Aorta (tissue), 5 donors: ENCODE measurements around the gene TMPRSS2. TPM values are rescaled to one million over a fixed set of nuclear protein-coding genes. Genes with fewer than 3 reads are reported as not detected.

ENCODE experiments used
- ATAC-seq: fragments of 200-7000 bp; cut with Tn5 transposase; one replicate; pipeline ENCODE4 v1.9.1; 2022; ENCODE audit warnings: moderate library complexity; ENCODE audit not compliant: low FRiP score
- DNase-seq, 2 donors: peaks; one replicate each; pipeline ENCODE4 v3.0.0-alpha.2; 2020
- H3K27ac ChIP-seq, 2 donors: one replicate each; pipeline ENCODE4 v1.5.1; 2013; ENCODE audit warnings: low read length in 2 of 2, mild to moderate bottlenecking in 2 of 2, moderate library complexity in 2 of 2, control low read depth in 1 of 2, inconsistent platforms in 1 of 2, low read depth in 1 of 2
- H3K27me3 ChIP-seq, 2 donors: one replicate each; pipeline ENCODE4 v1.6.1; 2013; ENCODE audit warnings: control low read depth in 1 of 2, low read length in 1 of 2, mild to moderate bottlenecking in 1 of 2, moderate library complexity in 1 of 2; ENCODE audit not compliant: insufficient read depth in 2 of 2, control insufficient read depth in 1 of 2
- H3K36me3 ChIP-seq, 2 donors: one replicate each; pipeline ENCODE4 v1.6.1; 2013; ENCODE audit warnings: control low read depth in 1 of 2, low read length in 1 of 2, mild to moderate bottlenecking in 1 of 2; ENCODE audit not compliant: insufficient read depth in 2 of 2, control insufficient read depth in 1 of 2
- H3K4me1 ChIP-seq, 2 donors: one replicate each; pipeline ENCODE4 v1.6.1; 2013; ENCODE audit warnings: low read length in 2 of 2, control low read depth in 1 of 2, mild to moderate bottlenecking in 1 of 2, moderate library complexity in 1 of 2; ENCODE audit not compliant: insufficient read depth in 2 of 2, control insufficient read depth in 1 of 2
- H3K4me3 ChIP-seq, 2 donors: one replicate each; pipeline ENCODE4 v1.5.1; 2013; ENCODE audit warnings: low read length in 2 of 2, control low read depth in 1 of 2, mild to moderate bottlenecking in 1 of 2
- H3K9me3 ChIP-seq: one replicate; pipeline ENCODE4 v1.6.1; 2013; ENCODE audit warnings: mild to moderate bottlenecking, low read length; ENCODE audit not compliant: control insufficient read depth
- WGBS, 2 donors: extraction: QIAGEN DNeasy Blood & Tissue Kit; methylation state at CpG; one replicate each; pipeline ENCODE4 v1.1.7; 2013; 5-methylcytosine and 5-hydroxymethylcytosine counted together
- intact Hi-C, 2 donors: fragments of 100-400 bp; cut with DNase I; formaldehyde crosslinking; loops; one replicate each; pipeline versions ENCODE4 v1.14.2 to v1.15.0; 2022
- polyA plus RNA-seq, 2 donors: library from polyadenylated mRNA; stranded (reverse); fragments of 200-250 nt; gene quantifications; one replicate each; pipeline ENCODE4 v1.2.3, GENCODE V29; 2013
- total RNA-seq, 2 donors: library from RNA; stranded (reverse); fragmentation: NEBNext Ultra II Directional; extraction: Animal tissue kit (Norgen Biotek cat#: 25700); gene quantifications; one replicate each; pipeline ENCODE4 v1.2.1, GENCODE V29; 2021
- donor health status: healthy with polysubstance abuse.
- donor health status: Bipolar disorder and iron deficiency.
- donor health status: DM: no; HTN: no; CAD: no.
- donor health status: DM: no; HTN: no; CAD: no.
- donor health status: DM: yes; HTN: yes; CAD: no.

TMPRSS2 gene
- total and polyA plus RNA-seq, 4 donors, result 0.10 to 10.4 TPM; not detected in 2

DNA sequence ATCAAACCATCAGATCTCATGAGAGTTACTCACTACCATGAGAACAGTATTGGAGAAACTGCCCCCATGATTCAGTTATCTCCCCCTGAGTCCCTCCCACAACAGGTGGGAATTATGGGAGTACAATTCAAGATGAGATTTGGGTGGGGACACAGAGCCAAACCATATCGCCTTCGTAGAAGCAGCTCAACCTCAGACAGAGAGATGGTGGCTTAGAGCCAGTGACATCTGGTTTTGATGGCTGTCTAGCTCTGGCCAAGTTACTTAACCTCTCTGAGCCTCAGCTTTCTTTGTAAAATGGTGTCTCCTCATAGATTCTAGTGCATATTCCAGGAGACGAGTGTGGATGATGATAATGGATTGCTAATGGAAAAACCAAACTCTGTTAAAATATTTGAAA, 54.8 kb downstream of the TMPRSS2 start:
- no peaks in the 10 kb centered on the region for H3K9me3 ChIP-seq
- H3K4me1 ChIP-seq, result no peaks in the 10 kb centered on the region
- no peak overlapping the region for H3K4me3 ChIP-seq
- no peaks in the 10 kb centered on the region for H3K27me3 ChIP-seq
- intact Hi-C loops, result no loop called here
- WGBS, 2 donors, result 83 to 88% methylated on average over 3 of the region's 3 CpGs
- H3K36me3 ChIP-seq, result peaks cover 3 to 5% of the 10 kb centered on the region in 2 donors
- no peak overlapping the region for H3K27ac ChIP-seq
- DNase-seq (no peak), ATAC-seq (no peak)

DNA sequence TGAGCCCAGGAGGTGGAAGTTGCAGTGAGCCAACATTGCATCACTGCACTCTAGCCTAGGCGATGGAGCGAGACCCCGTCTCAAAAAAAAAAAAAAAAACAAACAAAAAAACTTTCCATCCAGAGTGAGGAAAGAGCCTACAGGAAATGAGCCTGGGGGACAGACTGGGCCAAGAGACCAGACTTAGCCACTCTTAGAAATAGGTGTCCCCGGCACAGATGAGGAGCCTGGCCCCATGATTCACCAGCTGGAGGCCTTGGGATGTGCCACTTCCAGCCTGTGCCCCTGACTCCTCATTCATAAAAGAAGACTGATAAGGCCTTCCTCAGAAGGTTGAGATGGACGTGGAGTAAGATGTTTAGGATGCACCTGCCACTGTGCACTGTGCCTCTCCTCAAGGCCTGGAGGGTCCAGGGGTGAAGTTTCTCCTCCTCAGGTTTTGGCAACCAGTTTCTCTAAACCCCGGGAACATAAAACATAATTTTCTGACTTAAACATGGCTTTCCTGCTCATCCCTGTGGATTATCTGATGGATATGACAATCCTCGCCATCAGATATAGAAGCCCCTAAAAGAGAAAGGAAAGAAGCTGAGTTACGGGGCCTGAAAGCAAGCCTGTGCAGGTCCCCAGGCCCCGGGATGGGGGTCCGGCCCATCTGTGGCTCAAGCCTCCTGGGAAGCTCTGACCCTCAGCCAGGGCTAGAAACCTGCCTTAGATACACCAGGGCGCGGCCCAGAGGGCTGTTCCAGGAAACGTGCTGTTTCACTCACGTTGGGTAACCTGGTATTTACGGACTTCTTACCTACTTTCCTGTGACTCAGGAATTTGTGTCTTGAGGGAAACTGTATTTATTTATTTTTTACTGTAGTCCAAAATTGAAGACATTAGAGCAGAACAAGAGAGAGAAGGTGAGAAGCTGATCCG, 55.9 kb downstream of the TMPRSS2 start:
- Histone ChIP-seq H3K27ac (no peak overlapping the region), H3K9me3 (no peaks in the 10 kb centered on the region), H3K27me3 (no peaks in the 10 kb centered on the region), H3K4me1 (no peaks in the 10 kb centered on the region), H3K4me3 (no peak overlapping the region), H3K36me3 (peaks cover 3 to 10% of the 10 kb centered on the region in 2 donors)
- DNase-seq, result no peak
- no peak for ATAC-seq
- intact Hi-C loops, result no loop called here
- WGBS, 2 donors, result 84 to 88% methylated on average over 16 of the region's 16 CpGs

GRCh38 chr21:41449613-41450012, 58.3 kb downstream of the TMPRSS2 start:
- Histone ChIP-seq H3K9me3 (no peaks in the 10 kb centered on the region), H3K36me3 (peaks cover 6 to 15% of the 10 kb centered on the region in 2 donors), H3K4me1 (no peaks in the 10 kb centered on the region), H3K27ac (no peak overlapping the region), H3K4me3 (no peak overlapping the region), H3K27me3 (no peaks in the 10 kb centered on the region)
- 74 to 81% methylated on average over 5 of the region's 5 CpGs for WGBS, 2 donors
- intact Hi-C loops, result no loop called here
- DNase-seq (no peak), ATAC-seq (no peak)

- 91 to 93% methylated on average over 3 of the region's 3 CpGs for WGBS, 2 donors
- no peak for ATAC-seq
- intact Hi-C loops, result no loop called here
- Histone ChIP-seq H3K4me1 (no peaks in the 10 kb centered on the region), H3K27ac (no peak overlapping the region), H3K27me3 (no peaks in the 10 kb centered on the region), H3K36me3 (peaks cover 6 to 15% of the 10 kb centered on the region in 2 donors), H3K4me3 (no peak overlapping the region), H3K9me3 (no peaks in the 10 kb centered on the region)
- no peak for DNase-seq
Observed at GRCh38 chr21:41447356-41447755, 60.6 kb downstream of the TMPRSS2 start.

DNA sequence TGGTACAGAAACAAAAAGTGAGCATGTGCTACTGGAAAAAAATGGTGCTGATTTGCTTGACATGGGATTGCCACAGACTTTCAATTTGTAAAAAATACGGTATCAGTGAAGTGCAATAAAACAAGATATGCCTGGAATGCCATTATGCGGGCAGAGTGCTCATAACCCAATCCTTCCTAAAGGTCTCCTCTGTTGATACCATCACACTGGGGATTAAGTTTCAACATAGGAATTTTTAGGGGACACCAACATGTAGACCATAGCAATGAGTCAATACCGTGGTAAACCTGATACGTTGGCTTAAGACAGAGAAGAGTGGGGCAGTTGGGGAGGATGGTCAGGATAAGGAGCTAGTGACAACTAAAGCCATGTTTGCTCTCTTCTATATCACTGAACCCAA, 61.4 kb downstream of the TMPRSS2 start:
- intact Hi-C loops, result no loop called here
- no peak overlapping the region for H3K27ac ChIP-seq
- ATAC-seq (no peak), DNase-seq (no peak)
- H3K9me3 ChIP-seq, result no peaks in the 10 kb centered on the region
- no peaks in the 10 kb centered on the region for H3K4me1 ChIP-seq
- H3K36me3 ChIP-seq, result peaks cover 7 to 15% of the 10 kb centered on the region in 2 donors
- no peaks in the 10 kb centered on the region for H3K27me3 ChIP-seq
- 72 to 91% methylated on average over 4 of the region's 4 CpGs for WGBS, 2 donors
- no peak overlapping the region for H3K4me3 ChIP-seq

GRCh38 chr21:41445465-41445862, 62.5 kb downstream of the TMPRSS2 start:
- H3K4me3 ChIP-seq, result no peak overlapping the region
- intact Hi-C loops, result no loop called here
- WGBS, 2 donors, result 83 to 88% methylated on average over 7 of the region's 7 CpGs
- no peaks in the 10 kb centered on the region for H3K27me3 ChIP-seq
- H3K9me3 ChIP-seq, result no peaks in the 10 kb centered on the region
- no peaks in the 10 kb centered on the region for H3K4me1 ChIP-seq
- no peak overlapping the region for H3K27ac ChIP-seq
- peaks cover 10 to 15% of the 10 kb centered on the region in 2 donors for H3K36me3 ChIP-seq
- DNase-seq (no peak), ATAC-seq (no peak)

- intact Hi-C loops, result no loop called here
- no peaks in the 10 kb centered on the region for H3K27me3 ChIP-seq
- no peak overlapping the region for H3K27ac ChIP-seq
- no peak for ATAC-seq
- no peaks in the 10 kb centered on the region for H3K9me3 ChIP-seq
- H3K36me3 ChIP-seq, result peaks cover 10 to 14% of the 10 kb centered on the region in 2 donors
- no peaks in the 10 kb centered on the region for H3K4me1 ChIP-seq
- DNase-seq, result no peak
- no peak overlapping the region for H3K4me3 ChIP-seq
- 88 to 91% methylated on average over 13 of the region's 13 CpGs for WGBS, 2 donors
Observed at GRCh38 chr21:41444703-41445464, 63.1 kb downstream of the TMPRSS2 start.

GRCh38 chr21:41443562-41443961, 64.4 kb downstream of the TMPRSS2 start:
- H3K4me1 ChIP-seq, result no peaks in the 10 kb centered on the region
- ATAC-seq (no peak), DNase-seq (no peak)
- H3K36me3 ChIP-seq, result peaks cover 10% of the 10 kb centered on the region in 2 donors
- no peak overlapping the region for H3K4me3 ChIP-seq
- intact Hi-C loops, result no loop called here
- H3K27me3 ChIP-seq, result no peaks in the 10 kb centered on the region
- no peak overlapping the region for H3K27ac ChIP-seq
- 89 to 92% methylated on average over 7 of the region's 7 CpGs for WGBS, 2 donors
- no peaks in the 10 kb centered on the region for H3K9me3 ChIP-seq
